ENCODE results near the gene MKI67. TPM values are rescaled to one million over a fixed set of nuclear protein-coding genes. Genes with fewer than 3 reads are reported as not detected.

The MKI67 gene
- total RNA-seq, 1 experiment from 2014 or later, result 151 TPM

DNA sequence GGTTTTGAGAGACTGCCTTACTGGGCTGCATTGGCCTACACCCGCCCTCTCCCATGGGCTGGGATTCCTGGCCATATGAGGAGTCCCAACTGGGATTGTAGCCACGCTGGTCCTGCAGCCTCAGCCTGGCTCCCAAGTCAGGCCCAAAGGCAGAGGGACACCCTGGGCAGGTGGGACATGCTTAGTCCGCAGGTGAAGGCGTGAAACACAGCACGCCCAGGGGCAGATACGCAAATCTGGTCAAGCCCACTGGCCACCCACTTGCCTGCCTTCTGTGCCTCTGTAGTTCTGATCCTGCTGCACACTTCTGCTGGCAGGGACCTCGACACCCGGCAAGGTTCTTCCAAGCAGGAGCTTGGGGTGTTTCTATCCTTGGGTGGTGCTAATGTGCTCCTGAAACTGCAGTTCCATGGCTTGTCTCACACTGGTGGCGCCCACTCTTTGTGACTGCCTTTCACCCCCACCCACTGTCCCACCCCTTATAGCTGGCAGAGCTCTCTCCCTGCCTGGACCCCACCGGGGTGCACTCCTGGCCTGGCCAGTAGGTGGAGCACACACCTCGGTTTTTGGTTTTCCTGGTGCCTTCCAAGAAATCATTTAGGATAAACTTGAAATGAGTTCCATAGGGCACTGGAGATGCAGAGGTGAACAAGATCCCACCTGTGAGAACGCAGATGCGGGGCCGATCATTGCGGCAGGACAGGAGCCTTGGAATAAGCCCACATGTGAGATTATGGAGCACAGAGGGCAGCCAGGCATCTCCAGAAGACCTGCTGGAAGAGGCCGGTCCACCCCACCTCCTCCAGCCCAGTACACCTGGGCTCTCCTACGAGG, 47.9 kb downstream of the MKI67 start:
- ChIA-PET POLR2A (no interaction called here), CTCF (interaction anchor here (0.6 to 1.0 kb wide), 3 partner anchors 17 to 170 kb away, joined by 3 to 4 read pairs (median 4); no protein-coding TSS in a partner anchor)
- in situ Hi-C loops (cut with HindIII; ENCODE audit: low pct_unique_long_range_greater_than_20kb, low sequenced_read_pairs) (no loop called here), intact Hi-C loops (cut with micrococcal nuclease; ENCODE audit: unreplicated experiment) (loop anchor here (2.0 kb wide), 1 partner anchor 72 kb away; no protein-coding TSS in a partner anchor)
- H3K27ac ChIP-seq (ENCODE audit: low read length), result no peak overlapping the region
- no peaks in the 10 kb centered on the region for H3K36me3 ChIP-seq (ENCODE audit: control insufficient read depth, insufficient read depth, low read length)
- no peak overlapping the region for H3K4me3 ChIP-seq (ENCODE audit: low read depth in 2 of 2, low read length in 2 of 2)
- DNase-seq (ENCODE audit: low read depth, low spot score) (peak; percentile 32), ATAC-seq (peak; percentile 94)
- no peak for TF ChIP-seq POLR2AphosphoS5 (IDR thresholded peaks at IDR 0.05; ENCODE audit: low read depth, low read length)
- TF ChIP-seq, protein P1, sequence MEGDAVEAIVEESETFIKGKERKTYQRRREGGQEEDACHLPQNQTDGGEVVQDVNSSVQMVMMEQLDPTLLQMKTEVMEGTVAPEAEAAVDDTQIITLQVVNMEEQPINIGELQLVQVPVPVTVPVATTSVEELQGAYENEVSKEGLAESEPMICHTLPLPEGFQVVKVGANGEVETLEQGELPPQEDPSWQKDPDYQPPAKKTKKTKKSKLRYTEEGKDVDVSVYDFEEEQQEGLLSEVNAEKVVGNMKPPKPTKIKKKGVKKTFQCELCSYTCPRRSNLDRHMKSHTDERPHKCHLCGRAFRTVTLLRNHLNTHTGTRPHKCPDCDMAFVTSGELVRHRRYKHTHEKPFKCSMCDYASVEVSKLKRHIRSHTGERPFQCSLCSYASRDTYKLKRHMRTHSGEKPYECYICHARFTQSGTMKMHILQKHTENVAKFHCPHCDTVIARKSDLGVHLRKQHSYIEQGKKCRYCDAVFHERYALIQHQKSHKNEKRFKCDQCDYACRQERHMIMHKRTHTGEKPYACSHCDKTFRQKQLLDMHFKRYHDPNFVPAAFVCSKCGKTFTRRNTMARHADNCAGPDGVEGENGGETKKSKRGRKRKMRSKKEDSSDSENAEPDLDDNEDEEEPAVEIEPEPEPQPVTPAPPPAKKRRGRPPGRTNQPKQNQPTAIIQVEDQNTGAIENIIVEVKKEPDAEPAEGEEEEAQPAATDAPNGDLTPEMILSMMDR (IDR thresholded peaks at IDR 0.05), result peak; percentile 94
- H3K27me3 ChIP-seq (ENCODE audit: control insufficient read depth, insufficient read depth, low read length), result peaks cover 21% of the 10 kb centered on the region
- BruUV-seq (replicated peaks), result no TSS peak
- no peaks in the 10 kb centered on the region for H3K4me1 ChIP-seq (ENCODE audit: control insufficient read depth, insufficient read depth, low read length)
- no peaks in the 10 kb centered on the region for H3K9me3 ChIP-seq (ENCODE audit: control insufficient read depth, insufficient read depth, low read depth, low read length)

DNA sequence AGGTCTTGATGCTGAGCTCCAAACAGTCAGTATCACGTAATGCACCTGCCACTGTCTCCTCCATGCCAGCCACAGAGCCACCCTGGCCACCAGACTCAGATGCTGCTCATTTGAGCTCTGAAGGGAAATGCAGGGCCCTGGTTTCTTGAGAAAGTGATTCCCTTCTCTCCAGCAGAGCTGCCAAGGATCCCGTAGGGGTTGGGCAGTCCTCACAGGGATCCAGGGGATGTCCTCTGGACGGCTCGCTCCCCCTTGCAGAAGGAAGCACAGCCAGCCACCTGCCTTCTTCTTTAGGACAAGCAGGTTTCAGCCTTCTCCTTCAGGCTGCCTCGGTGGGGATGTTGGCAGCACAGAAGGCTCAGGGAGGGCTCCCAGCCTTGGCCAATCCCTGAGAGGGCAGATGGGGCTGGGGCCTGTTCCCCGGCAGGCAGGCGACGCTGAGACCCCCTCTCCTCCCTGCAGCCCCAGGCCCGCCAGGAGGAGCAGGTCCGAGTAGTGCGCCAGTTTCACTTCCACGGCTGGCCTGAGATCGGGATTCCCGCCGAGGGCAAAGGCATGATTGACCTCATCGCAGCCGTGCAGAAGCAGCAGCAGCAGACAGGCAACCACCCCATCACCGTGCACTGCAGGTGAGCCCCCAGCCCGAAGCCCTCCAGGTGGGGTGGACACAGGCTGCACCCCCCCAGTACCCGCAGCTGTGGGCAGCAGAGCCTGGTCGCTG, 48.9 kb downstream of the MKI67 start:
- intact Hi-C loops (cut with micrococcal nuclease; ENCODE audit: unreplicated experiment), result no loop called here
- H3K36me3 ChIP-seq (ENCODE audit: control insufficient read depth, insufficient read depth, low read length), result no peaks in the 10 kb centered on the region

More for the DNA sequence above, 48.9 kb downstream of the MKI67 start:
- Histone ChIP-seq H3K27me3 (ENCODE audit: control insufficient read depth, insufficient read depth, low read length) (peaks cover 21% of the 10 kb centered on the region), H3K9me3 (ENCODE audit: control insufficient read depth, insufficient read depth, low read depth, low read length) (no peaks in the 10 kb centered on the region), H3K4me1 (ENCODE audit: control insufficient read depth, insufficient read depth, low read length) (no peaks in the 10 kb centered on the region), H3K27ac (ENCODE audit: low read length) (no peak overlapping the region), H3K4me3 (ENCODE audit: low read depth in 2 of 2, low read length in 2 of 2) (no peak overlapping the region)
- ChIA-PET POLR2A (no interaction called here), CTCF (no interaction called here)
- in situ Hi-C loops (cut with HindIII; ENCODE audit: low pct_unique_long_range_greater_than_20kb, low sequenced_read_pairs), result no loop called here
- DNase-seq (ENCODE audit: low read depth, low spot score), result no peak
- TF ChIP-seq SIN3A (IDR thresholded peaks at IDR 0.05; ENCODE audit: borderline replicate concordance, insufficient read depth, low read depth, low read length) (no peak), TCF7L2 (IDR thresholded peaks at IDR 0.05; ENCODE audit: low read depth, low read length) (no peak), POLR2AphosphoS5 (IDR thresholded peaks at IDR 0.05; ENCODE audit: low read depth, low read length) (no peak)
- TF ChIP-seq, protein P2, sequence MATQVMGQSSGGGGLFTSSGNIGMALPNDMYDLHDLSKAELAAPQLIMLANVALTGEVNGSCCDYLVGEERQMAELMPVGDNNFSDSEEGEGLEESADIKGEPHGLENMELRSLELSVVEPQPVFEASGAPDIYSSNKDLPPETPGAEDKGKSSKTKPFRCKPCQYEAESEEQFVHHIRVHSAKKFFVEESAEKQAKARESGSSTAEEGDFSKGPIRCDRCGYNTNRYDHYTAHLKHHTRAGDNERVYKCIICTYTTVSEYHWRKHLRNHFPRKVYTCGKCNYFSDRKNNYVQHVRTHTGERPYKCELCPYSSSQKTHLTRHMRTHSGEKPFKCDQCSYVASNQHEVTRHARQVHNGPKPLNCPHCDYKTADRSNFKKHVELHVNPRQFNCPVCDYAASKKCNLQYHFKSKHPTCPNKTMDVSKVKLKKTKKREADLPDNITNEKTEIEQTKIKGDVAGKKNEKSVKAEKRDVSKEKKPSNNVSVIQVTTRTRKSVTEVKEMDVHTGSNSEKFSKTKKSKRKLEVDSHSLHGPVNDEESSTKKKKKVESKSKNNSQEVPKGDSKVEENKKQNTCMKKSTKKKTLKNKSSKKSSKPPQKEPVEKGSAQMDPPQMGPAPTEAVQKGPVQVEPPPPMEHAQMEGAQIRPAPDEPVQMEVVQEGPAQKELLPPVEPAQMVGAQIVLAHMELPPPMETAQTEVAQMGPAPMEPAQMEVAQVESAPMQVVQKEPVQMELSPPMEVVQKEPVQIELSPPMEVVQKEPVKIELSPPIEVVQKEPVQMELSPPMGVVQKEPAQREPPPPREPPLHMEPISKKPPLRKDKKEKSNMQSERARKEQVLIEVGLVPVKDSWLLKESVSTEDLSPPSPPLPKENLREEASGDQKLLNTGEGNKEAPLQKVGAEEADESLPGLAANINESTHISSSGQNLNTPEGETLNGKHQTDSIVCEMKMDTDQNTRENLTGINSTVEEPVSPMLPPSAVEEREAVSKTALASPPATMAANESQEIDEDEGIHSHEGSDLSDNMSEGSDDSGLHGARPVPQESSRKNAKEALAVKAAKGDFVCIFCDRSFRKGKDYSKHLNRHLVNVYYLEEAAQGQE (IDR thresholded peaks at IDR 0.05; ENCODE audit: insufficient read depth in 1 of 2, low read depth in 2 of 2, low read length in 1 of 2), result no peak
- TF ChIP-seq, protein P1 (IDR thresholded peaks at IDR 0.05), result no peak
- no TSS peak for BruUV-seq (replicated peaks)
- ATAC-seq, result no peak

Measured in Panc1 (cell line).